NCI-H2171 treated with DMSO at 0.1 percent for 48 hours (cell line): ENCODE measurements around the gene CCDC201.
"Not testable (repeated sequence)": the region's sequence is repeated elsewhere in the genome, so short reads cannot be mapped to it uniquely, and the experiment has no call there.

Experiments used
- DNase-seq: peaks from one replicate; lab custom pipeline; 2025; lab: John Stamatoyannopoulos, UW

CCDC201 gene

DNA sequence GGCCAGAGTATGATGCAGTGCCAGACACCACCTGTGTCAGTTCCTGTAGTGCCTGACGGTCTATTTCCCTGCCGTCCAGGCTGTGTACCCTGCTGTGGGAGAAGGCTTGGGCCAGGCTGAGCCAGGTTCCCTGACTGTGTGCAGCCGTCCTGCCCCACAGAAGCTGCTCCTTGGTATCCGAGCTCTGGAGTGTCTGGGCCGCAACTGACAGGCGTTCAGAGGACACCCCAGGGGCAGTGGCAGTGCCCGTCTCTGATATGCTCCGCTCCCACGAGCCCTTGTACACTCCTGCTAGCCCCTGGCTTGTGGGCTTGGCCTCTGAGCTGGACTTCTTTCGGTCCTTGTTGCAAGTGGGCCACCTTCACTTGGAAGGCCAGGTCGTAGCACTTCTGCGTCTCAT lies 55.0 kb downstream of the CCDC201 start:
- not testable (repeated sequence) for DNase-seq

DNA sequence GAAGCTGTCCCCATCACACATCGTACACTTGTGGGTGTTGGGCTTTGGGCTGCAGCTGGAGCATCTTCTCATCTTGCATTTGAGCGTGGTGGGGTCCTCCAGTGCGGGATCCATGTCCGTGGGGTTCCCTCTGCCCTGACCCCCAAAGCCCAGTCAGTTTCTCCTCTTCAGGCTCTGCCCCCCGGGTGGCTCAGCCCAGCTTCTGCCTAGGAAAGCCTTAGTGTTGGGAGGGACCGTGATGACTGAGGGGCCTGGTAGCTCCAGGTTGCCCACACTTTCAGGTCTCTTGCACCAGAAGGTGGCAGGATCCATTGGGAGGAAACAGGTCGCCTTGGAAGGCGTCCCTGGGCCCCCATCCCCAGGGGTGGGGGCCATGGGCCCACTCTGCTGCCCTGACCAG lies 55.9 kb downstream of the CCDC201 start:
- not testable (repeated sequence) for DNase-seq

DNA sequence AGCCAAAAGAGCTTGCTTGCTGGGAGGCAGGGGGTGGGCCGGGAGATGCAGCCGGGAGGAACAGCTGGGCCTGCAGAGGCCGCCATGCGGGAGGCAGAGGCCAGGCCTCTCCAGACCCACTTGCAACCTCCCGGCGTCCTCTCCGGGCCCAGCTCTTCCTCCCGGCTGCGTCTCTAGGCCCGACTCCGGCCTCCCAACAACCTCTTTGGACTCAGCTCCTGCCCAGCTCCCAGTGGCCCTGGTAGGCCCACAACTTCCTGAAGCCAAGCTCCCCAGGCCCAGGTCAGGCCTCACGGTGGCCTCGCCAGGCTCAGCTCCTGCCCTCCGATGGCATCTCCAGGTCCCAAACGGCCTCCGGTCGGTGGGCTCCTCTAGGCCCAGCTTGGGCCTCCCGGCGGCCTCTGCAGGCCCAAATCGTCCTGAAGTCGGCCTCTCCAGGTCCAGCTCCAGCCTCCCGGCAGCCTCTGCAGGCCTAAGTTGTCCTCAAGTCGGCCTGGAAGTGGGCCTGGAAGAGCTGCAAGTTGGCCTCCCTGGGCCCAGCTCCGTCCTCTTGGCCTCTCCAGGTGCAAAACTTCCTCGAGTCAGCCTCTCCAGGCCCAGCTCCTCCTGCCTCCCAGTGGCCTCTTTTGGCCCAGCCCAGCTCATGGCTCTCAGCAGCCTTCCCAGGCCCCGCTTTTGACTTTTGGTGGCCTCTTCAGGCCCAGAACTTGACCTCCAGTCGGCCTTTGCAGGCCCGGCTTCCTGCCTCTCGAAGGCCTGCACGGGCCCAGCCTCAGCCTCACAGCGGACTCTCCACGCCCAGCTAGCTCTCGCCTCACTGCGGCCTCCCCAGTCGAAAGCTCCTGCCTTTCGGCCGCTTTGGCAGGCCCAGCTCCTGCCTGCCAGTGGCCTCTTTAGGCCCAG lies 58.4 kb downstream of the CCDC201 start:
- not testable (repeated sequence) for DNase-seq

DNA sequence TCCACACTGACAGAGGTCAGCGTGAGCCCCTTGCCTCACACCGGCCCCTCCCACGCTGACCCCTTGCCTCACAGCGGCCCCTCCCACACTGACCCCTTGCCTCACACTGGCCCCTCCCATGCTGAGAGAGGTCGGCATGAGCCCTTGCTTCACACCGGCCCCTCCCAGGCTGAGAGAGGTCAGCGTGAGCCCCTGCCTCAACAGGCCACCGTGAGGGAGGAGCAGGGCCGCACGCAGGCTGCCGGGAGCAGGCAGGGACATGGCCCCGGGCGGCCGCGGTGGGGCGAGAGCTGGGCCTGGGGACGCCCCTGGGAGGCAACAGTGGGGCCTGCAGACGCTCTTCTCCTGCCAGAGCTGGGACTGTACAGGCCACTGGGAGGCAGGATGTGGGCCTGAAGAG lies 59.1 kb downstream of the CCDC201 start:
- not testable (repeated sequence) for DNase-seq

DNA sequence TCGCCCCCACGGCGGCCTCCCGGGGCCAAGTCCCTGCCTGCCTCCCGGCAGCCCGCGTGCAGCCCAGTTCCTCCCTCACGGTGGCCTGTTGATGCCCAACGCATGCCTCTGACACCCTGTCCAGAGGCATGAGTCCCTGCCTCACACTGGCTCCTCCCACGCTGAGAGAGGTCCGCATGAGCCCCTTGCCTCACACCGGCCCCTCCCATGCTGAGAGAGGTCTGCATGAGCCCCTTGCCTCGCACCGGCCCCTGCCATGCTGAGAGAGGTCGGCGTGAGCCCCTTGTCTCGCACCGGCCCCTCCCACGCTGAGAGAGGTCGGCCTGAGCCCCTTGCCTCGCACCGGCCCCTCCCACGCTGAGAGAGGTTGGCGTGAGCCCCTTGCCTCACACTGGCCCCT lies 59.9 kb downstream of the CCDC201 start:
- no peak for DNase-seq

DNA sequence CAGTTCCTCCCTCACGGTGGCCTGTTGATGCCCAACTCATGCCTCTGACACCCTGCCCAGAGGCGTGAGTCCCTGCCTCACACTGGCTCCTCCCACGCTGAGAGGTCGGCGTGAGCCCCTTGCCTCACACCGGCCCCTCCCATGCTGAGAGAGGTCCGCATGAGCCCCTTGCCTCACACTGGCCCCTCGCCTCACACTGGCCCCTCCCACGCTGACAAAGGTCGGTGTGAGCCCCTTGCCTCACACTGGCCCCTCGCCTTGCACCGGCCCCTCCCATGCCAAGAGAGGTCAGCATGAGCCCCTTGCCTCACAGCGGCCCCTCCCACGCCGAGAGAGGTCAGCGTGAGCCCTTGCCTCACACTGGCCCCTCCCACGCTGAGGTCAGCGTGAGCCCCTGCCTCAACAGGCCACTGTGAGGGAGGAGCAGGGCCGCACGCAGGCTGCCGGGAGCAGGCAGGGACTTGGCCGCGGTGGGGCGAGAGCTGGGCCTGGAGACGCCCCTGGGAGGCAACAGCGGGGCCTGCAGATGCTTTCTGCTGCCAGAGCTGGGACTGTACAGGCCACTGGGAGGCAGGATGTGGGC lies 61.1 kb downstream of the CCDC201 start:
- not testable (repeated sequence) for DNase-seq

DNA sequence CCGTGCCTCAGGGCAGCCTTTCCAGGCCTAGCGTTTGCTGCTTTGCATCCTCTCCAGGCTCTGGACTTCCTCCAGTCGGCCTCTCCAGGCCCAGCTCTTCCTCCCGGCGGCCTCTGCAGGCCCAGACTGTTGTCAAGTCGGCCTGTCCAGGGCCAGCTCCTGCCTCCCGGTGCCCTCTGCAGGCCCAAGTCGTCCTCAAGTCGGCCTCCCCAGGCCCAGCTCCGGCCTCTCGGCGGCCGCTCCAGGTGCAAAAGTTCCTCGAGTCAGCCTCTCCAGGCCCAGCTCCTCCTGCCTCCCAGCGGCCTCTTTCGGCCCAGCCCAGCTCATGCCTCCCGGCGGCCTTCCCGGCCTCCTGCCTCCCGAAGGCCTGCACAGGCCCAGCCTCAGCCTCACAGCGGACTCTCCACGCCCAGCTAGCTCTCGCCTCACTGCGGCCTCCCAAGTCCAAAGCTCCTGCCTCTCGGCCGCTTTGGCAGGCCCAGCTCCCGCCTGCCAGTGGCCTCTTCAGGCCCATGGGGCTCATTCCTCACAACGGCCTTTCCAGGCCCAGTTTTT lies 62.4 kb downstream of the CCDC201 start:
- DNase-seq = not testable (repeated sequence)
